Fibroblast of skin of right quadriceps (primary cell): ENCODE measurements around the gene AVEN.

ENCODE experiments used
- DNase-seq: peaks from one replicate; pipeline ENCODE4 v3.0.0-alpha.2; 2013

The AVEN gene

GRCh38 chr15:33908406-33908805 lies 130.6 kb downstream of the AVEN start:
- peak; percentile 39 for DNase-seq

- DNase-seq, result no peak
These were observed 131.7 kb downstream of the AVEN start for GRCh38 chr15:33907326-33907725.

- no peak for DNase-seq
These were observed 135.3 kb downstream of the AVEN start for GRCh38 chr15:33903661-33904060.

GRCh38 chr15:33902043-33902442 lies 137.0 kb downstream of the AVEN start:
- DNase-seq, result no peak

- no peak for DNase-seq
These were observed 144.8 kb downstream of the AVEN start for GRCh38 chr15:33894193-33894592.

- no peak for DNase-seq
These were observed 150.8 kb downstream of the AVEN start for GRCh38 chr15:33888176-33888575.

GRCh38 chr15:33882921-33883320 lies 156.1 kb downstream of the AVEN start:
- no peak for DNase-seq

- DNase-seq, result no peak
These were observed 164.8 kb downstream of the AVEN start for GRCh38 chr15:33874156-33874555.

- DNase-seq, result no peak
These were observed 166.4 kb downstream of the AVEN start for GRCh38 chr15:33872416-33873106.

GRCh38 chr15:33871980-33872379 lies 167.0 kb downstream of the AVEN start:
- DNase-seq, result no peak

- DNase-seq, result no peak
These were observed 172.8 kb downstream of the AVEN start for GRCh38 chr15:33866101-33866737.

GRCh38 chr15:33865416-33865815 lies 173.6 kb downstream of the AVEN start:
- DNase-seq, result peak; percentile 43

GRCh38 chr15:33864360-33865075 lies 174.5 kb downstream of the AVEN start:
- DNase-seq, result no peak

GRCh38 chr15:33860754-33861153 lies 178.2 kb downstream of the AVEN start:
- DNase-seq, result peak; percentile 71

- no peak for DNase-seq
These were observed 178.9 kb downstream of the AVEN start for GRCh38 chr15:33859992-33860545.

GRCh38 chr15:33858836-33859235 lies 180.2 kb downstream of the AVEN start:
- DNase-seq, result no peak

- no peak for DNase-seq
These were observed 181.3 kb downstream of the AVEN start for GRCh38 chr15:33857726-33858125.

GRCh38 chr15:33852570-33852969 lies 186.4 kb downstream of the AVEN start:
- DNase-seq, result peak; percentile 80

GRCh38 chr15:33852094-33852493 lies 186.9 kb downstream of the AVEN start:
- peak; percentile 29 for DNase-seq

- DNase-seq, result no peak
These were observed 187.9 kb downstream of the AVEN start for GRCh38 chr15:33851079-33851478.

GRCh38 chr15:33848011-33848410 lies 191.0 kb downstream of the AVEN start:
- DNase-seq, result no peak

GRCh38 chr15:33846862-33847261 lies 192.1 kb downstream of the AVEN start:
- no peak for DNase-seq

GRCh38 chr15:33846142-33846541 lies 192.9 kb downstream of the AVEN start:
- no peak for DNase-seq

GRCh38 chr15:33844597-33844996 lies 194.4 kb downstream of the AVEN start:
- no peak for DNase-seq
